SKM-1 treated with dmso at 0.1 percent for 144 hours (cell line): ENCODE data around the gene RPS10.
A peak's percentile ranks its signal among the peaks of the same experiment; 100 is the strongest.
"Not testable (repeated sequence)": the region's sequence is repeated elsewhere in the genome, so short reads cannot be mapped to it uniquely, and the experiment has no call there.

Experiments
- DNase-seq: peaks from one replicate; lab custom pipeline; 2025; ENCODE audit not compliant: unreplicated experiment; lab: John Stamatoyannopoulos, UW

RPS10 gene

GRCh38 chr6:34393191-34393965, 32.5 kb downstream of the RPS10 start:
- peak; percentile 52 for DNase-seq

GRCh38 chr6:34392497-34393190, 33.2 kb downstream of the RPS10 start, which contains the start of gene NUDT3:
TSS of gene NUDT3 (minus strand) at chr6:34392669. CDS start at chr6:34392362, 307 bp downstream.
- peak; percentile 97 for DNase-seq

- DNase-seq: peak; percentile 39
Observed at GRCh38 chr6:34391786-34392496, 33.9 kb downstream of the RPS10 start.

- no peak for DNase-seq
Observed at GRCh38 chr6:34391473-34391785, 34.4 kb downstream of the RPS10 start.

- peak; percentile 54 for DNase-seq
Observed at GRCh38 chr6:34390531-34391472, 35.1 kb downstream of the RPS10 start.

- peak; percentile 21 for DNase-seq
Observed at GRCh38 chr6:34389034-34389433, 36.8 kb downstream of the RPS10 start.

GRCh38 chr6:34388421-34388820, 37.4 kb downstream of the RPS10 start:
- no peak for DNase-seq

- DNase-seq: no peak
Observed at GRCh38 chr6:34386316-34387137, 39.3 kb downstream of the RPS10 start.

- no peak for DNase-seq
Observed at GRCh38 chr6:34385793-34386195, 40.1 kb downstream of the RPS10 start.

GRCh38 chr6:34384321-34385153, 41.3 kb downstream of the RPS10 start:
- DNase-seq: no peak

- no peak for DNase-seq
Observed at GRCh38 chr6:34383656-34384320, 42.1 kb downstream of the RPS10 start.

- no peak for DNase-seq
Observed at GRCh38 chr6:34383161-34383631, 42.7 kb downstream of the RPS10 start.

GRCh38 chr6:34381081-34381480, 44.8 kb downstream of the RPS10 start:
- DNase-seq: no peak

GRCh38 chr6:34378470-34378869, 47.4 kb downstream of the RPS10 start:
- no peak for DNase-seq

- DNase-seq: no peak
Observed at GRCh38 chr6:34377984-34378383, 47.9 kb downstream of the RPS10 start.

GRCh38 chr6:34377571-34377970, 48.3 kb downstream of the RPS10 start:
- not testable (repeated sequence) for DNase-seq

GRCh38 chr6:34375833-34376232, 50.0 kb downstream of the RPS10 start:
- DNase-seq: no peak

GRCh38 chr6:34374508-34374907, 51.4 kb downstream of the RPS10 start:
- no peak for DNase-seq
